Subcutaneous abdominal adipose tissue (tissue), 5 donors: ENCODE results near the gene CMAS.
"Not testable (repeated sequence)": the region's sequence is repeated elsewhere in the genome, so short reads cannot be mapped to it uniquely, and the experiment has no call there.

ENCODE experiments used
- H3K27ac ChIP-seq: one replicate; pipeline ENCODE4 v1.7.0; 2013; ENCODE audit warnings: low read depth, mild to moderate bottlenecking, inconsistent platforms, low read length, moderate library complexity
- H3K27me3 ChIP-seq, 5 donors: one replicate each; pipeline ENCODE4 v1.7.0; 2013; ENCODE audit warnings: low read length in 5 of 5, inconsistent platforms in 1 of 5; ENCODE audit not compliant: control insufficient read depth in 5 of 5, insufficient read depth in 4 of 5
- H3K36me3 ChIP-seq, 5 donors: one replicate each; pipeline ENCODE4 v1.7.0; 2013; ENCODE audit warnings: low read length in 5 of 5; ENCODE audit not compliant: control insufficient read depth in 5 of 5, insufficient read depth in 5 of 5
- H3K4me1 ChIP-seq, 5 donors: one replicate each; pipeline ENCODE4 v1.7.0; 2013; ENCODE audit warnings: low read length in 5 of 5, mild to moderate bottlenecking in 3 of 5, moderate library complexity in 1 of 5; ENCODE audit not compliant: control insufficient read depth in 5 of 5, insufficient read depth in 5 of 5
- H3K4me3 ChIP-seq, 5 donors: one replicate each; pipeline ENCODE4 v1.7.0; 2013; ENCODE audit warnings: low read length in 5 of 5, low read depth in 1 of 5
- H3K9ac ChIP-seq, 5 donors: one replicate each; pipeline ENCODE4 v1.7.0; 2013; ENCODE audit warnings: low read length in 5 of 5, mild to moderate bottlenecking in 4 of 5, moderate library complexity in 3 of 5
- H3K9me3 ChIP-seq, 5 donors: one replicate each; pipeline ENCODE4 v1.7.0; 2013; ENCODE audit warnings: low read length in 5 of 5; ENCODE audit not compliant: control insufficient read depth in 5 of 5
- donor health status: healthy.
- donor health status: healthy.
- donor health status: healthy.
- donor health status: healthy.
- donor health status: healthy.

Gene CMAS

DNA sequence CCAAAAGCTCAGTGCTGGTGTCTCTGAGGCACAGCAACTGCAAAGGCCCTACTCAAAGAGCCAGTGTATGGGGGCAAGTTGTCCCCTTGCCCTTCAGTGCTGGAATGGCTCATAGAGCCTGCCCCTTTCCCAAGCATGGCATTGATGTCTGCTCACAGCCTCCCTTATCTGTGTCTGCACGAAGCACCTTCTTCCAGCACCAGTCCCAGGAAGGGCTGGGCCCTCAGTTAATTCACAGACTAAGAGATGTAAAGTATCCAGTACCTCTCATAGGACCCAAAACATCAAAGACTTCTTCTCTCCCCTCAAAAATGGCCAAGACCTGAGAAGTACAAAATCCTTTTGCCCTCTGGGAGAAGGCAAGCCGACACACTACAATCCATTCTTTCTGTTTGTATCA, 1.6 kb upstream of the CMAS start:
- Histone ChIP-seq H3K27me3 (no peaks in the 10 kb centered on the region), H3K27ac (no peak overlapping the region), H3K4me3 (no peak overlapping the region), H3K9ac (no peak overlapping the region), H3K9me3 (no peaks in the 10 kb centered on the region), H3K4me1 (peaks cover 0 to 20% (median 14%) of the 10 kb centered on the region in 5 donors), H3K36me3 (peaks cover 0 to 4% (median 0%) of the 10 kb centered on the region in 5 donors)

GRCh38 chr12:22046968-22047390, 961 bp downstream of the CMAS start:
- H3K4me3 ChIP-seq = peak overlapping the region; percentile 82 to 95 (median 88)
- peak overlapping the region; percentile 82 for H3K27ac ChIP-seq
- H3K36me3 ChIP-seq = peaks cover 0 to 5% (median 0%) of the 10 kb centered on the region in 5 donors
- H3K9me3 ChIP-seq = no peaks in the 10 kb centered on the region
- H3K27me3 ChIP-seq = no peaks in the 10 kb centered on the region
- H3K9ac ChIP-seq = peak overlapping the region; percentile 50 to 94 (median 88)
- H3K4me1 ChIP-seq = peaks cover 0 to 29% (median 17%) of the 10 kb centered on the region in 5 donors

GRCh38 chr12:22047494-22047893, 1.5 kb downstream of the CMAS start:
- peaks cover 0 to 29% (median 17%) of the 10 kb centered on the region in 5 donors for H3K4me1 ChIP-seq
- peak overlapping the region in 2 of 5 donors; percentile 94 for H3K9ac ChIP-seq
- peak overlapping the region; percentile 82 for H3K27ac ChIP-seq
- H3K9me3 ChIP-seq = no peaks in the 10 kb centered on the region
- peaks cover 0 to 8% (median 0%) of the 10 kb centered on the region in 5 donors for H3K36me3 ChIP-seq
- no peaks in the 10 kb centered on the region for H3K27me3 ChIP-seq
- H3K4me3 ChIP-seq = peak overlapping the region in 1 of 5 donors; percentile 82

DNA sequence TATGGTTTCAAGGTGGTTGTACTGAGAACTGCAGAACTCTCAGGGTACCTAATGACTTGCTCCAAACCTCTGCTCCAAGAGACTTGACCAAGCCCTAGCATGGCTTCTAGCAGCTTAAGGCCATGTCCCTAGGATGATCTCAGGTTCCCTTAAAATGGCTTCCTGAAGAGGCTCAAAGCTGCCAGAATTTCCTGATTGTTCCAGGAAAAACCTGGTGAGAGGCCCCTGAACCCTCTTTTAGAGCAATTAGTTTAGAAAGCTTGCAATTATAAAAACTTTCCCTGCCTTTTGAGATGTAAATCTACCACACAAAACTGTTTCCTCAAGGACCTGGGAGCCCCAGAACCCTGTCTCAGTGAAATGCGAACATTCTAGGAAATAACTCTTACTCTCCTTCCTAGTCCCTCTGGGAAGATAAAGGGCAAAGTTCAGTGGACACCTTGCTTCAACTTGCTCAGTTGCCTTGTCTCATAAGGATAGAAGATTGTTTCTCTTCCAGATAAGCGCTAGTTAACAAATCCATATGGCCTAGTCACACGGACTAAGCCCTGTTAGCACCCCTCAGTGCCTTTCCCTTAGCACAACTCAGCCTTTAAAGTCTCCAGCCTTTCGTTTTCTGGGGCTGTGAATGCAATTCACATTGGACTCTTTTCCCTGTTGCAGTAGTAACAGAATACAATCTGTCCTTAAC, 2.5 kb downstream of the CMAS start:
- peaks cover 0 to 8% (median 0%) of the 10 kb centered on the region in 5 donors for H3K36me3 ChIP-seq
- peaks cover 0 to 29% (median 17%) of the 10 kb centered on the region in 5 donors for H3K4me1 ChIP-seq
- no peaks in the 10 kb centered on the region for H3K27me3 ChIP-seq
- H3K27ac ChIP-seq = no peak overlapping the region
- no peaks in the 10 kb centered on the region for H3K9me3 ChIP-seq
- no peak overlapping the region for H3K9ac ChIP-seq
- H3K4me3 ChIP-seq = no peak overlapping the region

- Histone ChIP-seq H3K36me3 (peaks cover 0 to 8% (median 0%) of the 10 kb centered on the region in 5 donors), H3K4me1 (peaks cover 0 to 29% (median 17%) of the 10 kb centered on the region in 5 donors), H3K27me3 (no peaks in the 10 kb centered on the region), H3K4me3 (no peak overlapping the region), H3K27ac (no peak overlapping the region), H3K9me3 (no peaks in the 10 kb centered on the region), H3K9ac (no peak overlapping the region)
These were observed 4.1 kb downstream of the CMAS start for GRCh38 chr12:22050078-22050477.

- Histone ChIP-seq H3K9me3 (no peaks in the 10 kb centered on the region), H3K27ac (peak overlapping the region; percentile 12), H3K9ac (no peak overlapping the region), H3K36me3 (peaks cover under 1 to 15% (median 7%) of the 10 kb centered on the region in 5 donors), H3K27me3 (no peaks in the 10 kb centered on the region), H3K4me1 (peaks cover 0 to 29% (median 17%) of the 10 kb centered on the region in 5 donors), H3K4me3 (no peak overlapping the region)
These were observed 5.2 kb downstream of the CMAS start for GRCh38 chr12:22051114-22051698.

DNA sequence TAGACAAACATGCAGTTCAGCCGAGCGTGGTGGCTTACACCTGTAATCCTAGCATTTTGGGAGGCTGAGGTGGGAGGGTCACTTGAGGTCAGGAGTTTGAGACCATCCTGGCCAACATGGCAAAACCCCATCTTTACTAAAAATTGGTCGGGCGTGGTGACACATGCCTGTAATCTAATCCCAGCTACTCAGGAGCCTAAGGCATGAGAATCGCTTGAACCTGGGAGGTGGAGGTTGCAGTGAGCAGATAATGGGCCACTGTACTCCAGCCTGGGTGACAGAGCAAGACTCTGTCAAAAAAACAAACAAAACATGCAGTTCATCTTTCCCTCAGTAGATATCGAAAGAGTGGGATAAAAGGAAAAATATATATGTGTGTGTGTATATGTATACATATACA, 7.0 kb downstream of the CMAS start:
- not testable (repeated sequence) for H3K9me3 ChIP-seq, H3K27ac ChIP-seq, H3K27me3 ChIP-seq, H3K9ac ChIP-seq, H3K4me3 ChIP-seq
- peaks cover 0 to 15% (median 6%) of the 10 kb centered on the region in 5 donors for H3K4me1 ChIP-seq
- peaks cover 10 to 24% (median 12%) of the 10 kb centered on the region in 5 donors for H3K36me3 ChIP-seq

DNA sequence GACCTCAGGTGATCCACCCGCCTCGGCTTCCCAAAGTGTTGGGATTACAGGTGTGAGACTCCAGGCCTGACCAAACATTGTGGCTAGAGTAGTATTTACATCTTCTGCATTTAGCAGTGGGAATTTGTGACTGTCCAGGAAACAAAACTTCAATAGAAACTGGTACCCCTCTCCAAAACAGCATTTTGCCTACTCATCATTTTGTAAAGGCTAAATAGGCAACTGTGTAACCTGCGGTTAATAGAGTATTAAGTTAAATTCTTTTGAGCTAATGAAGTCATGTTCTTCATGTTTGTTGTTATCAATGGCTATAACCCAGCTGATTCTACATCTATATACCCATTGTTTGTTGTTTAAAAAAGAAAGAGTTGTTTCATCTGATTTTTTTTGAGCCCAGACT, 8.1 kb downstream of the CMAS start:
- Histone ChIP-seq H3K9ac (no peak overlapping the region), H3K27me3 (no peaks in the 10 kb centered on the region), H3K4me1 (peaks cover 0 to 10% (median 3%) of the 10 kb centered on the region in 5 donors), H3K4me3 (no peak overlapping the region), H3K36me3 (peaks cover 15 to 27% (median 18%) of the 10 kb centered on the region in 5 donors), H3K9me3 (no peaks in the 10 kb centered on the region), H3K27ac (no peak overlapping the region)

GRCh38 chr12:22056607-22057006, 10.6 kb downstream of the CMAS start:
- no peaks in the 10 kb centered on the region for H3K27me3 ChIP-seq
- no peak overlapping the region for H3K4me3 ChIP-seq
- H3K4me1 ChIP-seq = peaks cover 0 to 4% (median 0%) of the 10 kb centered on the region in 5 donors
- H3K9ac ChIP-seq = no peak overlapping the region
- no peak overlapping the region for H3K27ac ChIP-seq
- no peaks in the 10 kb centered on the region for H3K9me3 ChIP-seq
- peaks cover 18 to 33% (median 24%) of the 10 kb centered on the region in 5 donors for H3K36me3 ChIP-seq

DNA sequence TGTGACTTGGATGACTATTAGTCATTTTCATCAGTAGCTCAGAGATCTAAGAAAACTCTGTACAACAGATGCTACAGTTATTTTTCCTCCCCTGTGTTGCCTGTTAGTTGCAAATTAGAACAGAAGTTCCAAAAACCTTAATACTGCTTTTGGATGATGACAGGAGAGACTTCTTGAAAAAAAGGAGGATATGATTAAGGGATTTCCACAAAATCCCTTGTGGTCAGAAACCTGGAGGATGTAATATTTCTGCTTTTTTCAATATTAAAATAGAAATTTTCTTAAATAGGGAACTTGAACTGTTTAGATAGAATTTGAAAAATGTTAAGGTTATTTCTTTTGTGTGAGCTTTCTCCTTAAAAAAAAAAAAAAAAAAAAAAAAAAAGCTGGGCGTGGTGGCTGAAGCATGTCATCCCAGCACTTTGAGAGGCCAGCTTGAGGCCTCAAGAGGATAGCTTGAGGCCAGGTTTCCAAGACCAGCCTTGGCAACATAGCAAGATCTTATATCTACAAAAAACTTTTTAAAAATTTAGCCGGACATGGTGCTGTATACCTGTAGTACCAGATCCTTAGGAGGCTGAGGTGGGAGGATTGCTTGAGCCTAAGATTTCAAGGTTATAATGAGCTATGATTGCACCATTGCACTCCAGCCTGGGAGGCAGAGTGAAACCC, 14.1 kb downstream of the CMAS start:
- Histone ChIP-seq H3K4me3 (no peak overlapping the region), H3K36me3 (peaks cover 35 to 51% (median 42%) of the 10 kb centered on the region in 5 donors), H3K4me1 (peaks cover 0 to 4% (median 0%) of the 10 kb centered on the region in 5 donors), H3K27ac (no peak overlapping the region), H3K9me3 (no peaks in the 10 kb centered on the region), H3K27me3 (no peaks in the 10 kb centered on the region), H3K9ac (no peak overlapping the region)
